Neural progenitor cell (in vitro differentiated cells): Measurements from ENCODE around the gene MPP4. TPM values are rescaled to one million over a fixed set of nuclear protein-coding genes. Genes with fewer than 3 reads are reported as not detected.

Experiments used
- DNase-seq: peaks from one replicate; pipeline ENCODE4 v3.0.0-alpha.2; 2016; ENCODE audit warnings: low spot score
- H2AFZ ChIP-seq: fragments of 200-600 bp; sonication (generic); replicated peaks from 2 replicates; pipeline ENCODE4 v1.6.1; 2016; ENCODE audit warnings: antibody characterized with exemption
- H3F3A ChIP-seq: fragments of 200-600 bp; sonication (generic); 2 replicates; pipeline ENCODE4 v1.6.1; 2016; ENCODE audit warnings: antibody characterized with exemption, low read depth
- H3K27ac ChIP-seq: fragments of 200-600 bp; sonication (generic); 2 replicates; pipeline ENCODE4 v1.5.1; 2016; ENCODE audit warnings: mild to moderate bottlenecking
- H3K27me3 ChIP-seq: fragments of 200-600 bp; sonication (generic); 2 replicates; pipeline ENCODE4 v1.6.1; 2016; ENCODE audit warnings: mild to moderate bottlenecking, moderate library complexity
- H3K36me3 ChIP-seq: fragments of 200-600 bp; sonication (generic); 2 replicates; pipeline ENCODE4 v1.5.1; 2016
- H3K4me1 ChIP-seq: fragments of 200-600 bp; sonication (generic); 2 replicates; pipeline ENCODE4 v1.6.1; 2016; ENCODE audit warnings: mixed run types
- H3K4me2 ChIP-seq: fragments of 200-600 bp; sonication (generic); 2 replicates; pipeline ENCODE4 v1.6.1; 2016
- H3K4me3 ChIP-seq: fragments of 200-600 bp; sonication (generic); 2 replicates; pipeline ENCODE4 v1.5.1; 2016
- H3K79me2 ChIP-seq: fragments of 200-600 bp; sonication (generic); 2 replicates; pipeline ENCODE4 v1.6.1; 2016; ENCODE audit warnings: low read depth
- H3K9ac ChIP-seq: fragments of 200-600 bp; sonication (generic); 2 replicates; pipeline ENCODE4 v1.6.1; 2016
- H3K9me3 ChIP-seq: fragments of 200-600 bp; sonication (generic); 2 replicates; pipeline ENCODE4 v1.5.1; 2016; ENCODE audit warnings: low read depth
- H4K20me1 ChIP-seq: fragments of 200-600 bp; sonication (generic); 2 replicates; pipeline ENCODE4 v1.6.1; 2016; ENCODE audit warnings: low read depth
- H3K27ac Mint-ChIP-seq: 3 replicates; pipeline ENCODE4 v1.8.0; 2021; ENCODE audit warnings: mixed read lengths
- H3K27me3 Mint-ChIP-seq: 2 replicates; pipeline ENCODE4 v1.8.0; 2022; ENCODE audit warnings: low read depth, mild to moderate bottlenecking, inconsistent platforms, moderate library complexity, mixed read lengths; ENCODE audit not compliant: insufficient read depth
- H3K36me3 Mint-ChIP-seq: 3 replicates; pipeline ENCODE4 v1.8.0; 2021; ENCODE audit warnings: mixed read lengths
- H3K4me1 Mint-ChIP-seq: 3 replicates; pipeline ENCODE4 v1.8.0; 2021; ENCODE audit warnings: mixed read lengths
- H3K4me3 Mint-ChIP-seq: 3 replicates; pipeline ENCODE4 v1.8.0; 2021; ENCODE audit warnings: mild to moderate bottlenecking, moderate library complexity, mixed read lengths
- H3K9me3 Mint-ChIP-seq: 3 replicates; pipeline ENCODE4 v1.8.0; 2020; ENCODE audit warnings: mixed read lengths
- EZH2 ChIP-seq: fragments of 200-600 bp; sonication (generic); IDR thresholded peaks from 2 replicates; pipeline ENCODE4 v1.6.1; 2017; ENCODE audit warnings: antibody characterized with exemption, mild to moderate bottlenecking, moderate library complexity
- EZH2phosphoT487 ChIP-seq: fragments of 200-600 bp; sonication (generic); IDR thresholded peaks from 2 replicates; pipeline ENCODE4 v1.6.1; 2017; ENCODE audit warnings: antibody characterized with exemption
- total RNA-seq: library from RNA; depleted of rRNA; stranded (reverse); fragments of >200 nt; gene quantifications from 2 replicates; pipeline ENCODE4 v1.2.3, GENCODE V29; 2015; ENCODE audit warnings: low replicate concordance
- TF ChIP-seq, protein P1 (sequence below): fragments of 200-600 bp; sonication (generic); IDR thresholded peaks from 2 replicates; pipeline ENCODE4 v1.5.1; 2017; ENCODE audit warnings: antibody characterized with exemption, mild to moderate bottlenecking

Gene MPP4
- total RNA-seq, 1 donor from 2014 or later = not detected

DNA sequence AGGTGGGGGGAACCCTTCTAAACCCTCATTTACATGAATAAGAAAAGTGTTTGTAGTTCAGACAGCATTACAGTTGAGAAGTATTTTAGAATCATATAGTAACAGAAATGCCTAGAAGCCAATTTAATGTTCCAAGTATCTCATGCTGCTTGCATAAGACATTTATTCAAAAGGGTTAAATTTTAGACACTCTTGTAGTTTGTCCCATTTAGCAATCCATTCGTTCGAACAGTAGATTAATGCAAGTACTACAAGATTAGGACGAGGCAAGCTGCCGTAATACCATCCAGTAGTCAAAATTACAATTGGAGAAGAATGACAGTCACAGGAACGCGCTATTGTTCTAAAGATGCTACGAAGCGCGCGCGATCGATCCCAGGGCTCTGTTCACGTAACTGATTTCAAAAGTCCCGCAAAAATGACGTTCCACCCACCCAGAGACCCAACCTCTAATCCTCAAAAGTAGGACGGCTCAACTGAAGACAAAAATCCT, 56.3 kb downstream of the MPP4 start:
- H3K27me3 ChIP-seq = no peaks in the 10 kb centered on the region
- H3K27me3 Mint-ChIP-seq = peaks cover 2% of the 10 kb centered on the region
- TF ChIP-seq EZH2 (no peak), EZH2phosphoT487 (no peak)
- TF ChIP-seq, protein P1, sequence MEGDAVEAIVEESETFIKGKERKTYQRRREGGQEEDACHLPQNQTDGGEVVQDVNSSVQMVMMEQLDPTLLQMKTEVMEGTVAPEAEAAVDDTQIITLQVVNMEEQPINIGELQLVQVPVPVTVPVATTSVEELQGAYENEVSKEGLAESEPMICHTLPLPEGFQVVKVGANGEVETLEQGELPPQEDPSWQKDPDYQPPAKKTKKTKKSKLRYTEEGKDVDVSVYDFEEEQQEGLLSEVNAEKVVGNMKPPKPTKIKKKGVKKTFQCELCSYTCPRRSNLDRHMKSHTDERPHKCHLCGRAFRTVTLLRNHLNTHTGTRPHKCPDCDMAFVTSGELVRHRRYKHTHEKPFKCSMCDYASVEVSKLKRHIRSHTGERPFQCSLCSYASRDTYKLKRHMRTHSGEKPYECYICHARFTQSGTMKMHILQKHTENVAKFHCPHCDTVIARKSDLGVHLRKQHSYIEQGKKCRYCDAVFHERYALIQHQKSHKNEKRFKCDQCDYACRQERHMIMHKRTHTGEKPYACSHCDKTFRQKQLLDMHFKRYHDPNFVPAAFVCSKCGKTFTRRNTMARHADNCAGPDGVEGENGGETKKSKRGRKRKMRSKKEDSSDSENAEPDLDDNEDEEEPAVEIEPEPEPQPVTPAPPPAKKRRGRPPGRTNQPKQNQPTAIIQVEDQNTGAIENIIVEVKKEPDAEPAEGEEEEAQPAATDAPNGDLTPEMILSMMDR = no peak
- no peaks in the 10 kb centered on the region for H3K9me3 Mint-ChIP-seq
- H3F3A ChIP-seq = peaks cover 20% of the 10 kb centered on the region
- peak overlapping the region; percentile 97 for H3K4me2 ChIP-seq
- no peak for DNase-seq
- H3K36me3 ChIP-seq = peaks cover 6% of the 10 kb centered on the region
- H3K4me3 Mint-ChIP-seq = peak overlapping the region; percentile 98
- peaks cover 34% of the 10 kb centered on the region for H3K79me2 ChIP-seq
- no peaks in the 10 kb centered on the region for H3K9me3 ChIP-seq
- H3K9ac ChIP-seq = peak overlapping the region; percentile 63
- H3K36me3 Mint-ChIP-seq = peaks cover 3% of the 10 kb centered on the region
- H3K27ac ChIP-seq = peak overlapping the region; percentile 77
- peak overlapping the region; percentile 81 for H3K4me3 ChIP-seq
- H2AFZ ChIP-seq = peak overlapping the region; percentile 88
- peaks cover 21% of the 10 kb centered on the region for H3K4me1 Mint-ChIP-seq
- peaks cover 14% of the 10 kb centered on the region for H3K4me1 ChIP-seq
- H3K27ac Mint-ChIP-seq = peak overlapping the region; percentile 99
- no peaks in the 10 kb centered on the region for H4K20me1 ChIP-seq

DNA sequence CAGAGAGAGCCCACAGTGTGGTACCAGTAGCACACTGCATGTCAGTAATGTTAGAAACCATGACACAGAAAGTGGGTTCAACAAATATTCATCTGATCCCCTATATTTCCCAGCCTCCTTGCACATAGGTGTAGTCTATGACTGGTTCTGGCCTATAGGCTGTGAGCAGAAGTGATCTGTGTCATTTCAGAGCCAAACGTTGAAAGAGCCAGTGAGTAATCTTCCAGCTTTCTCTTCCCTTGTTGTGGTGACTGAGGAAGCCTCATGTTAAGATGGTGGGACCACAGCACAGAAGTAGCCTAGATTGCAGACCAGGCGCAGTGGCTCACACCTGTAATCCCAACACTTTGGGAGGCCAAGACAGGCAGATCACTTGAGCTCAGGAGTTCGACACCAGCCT, 59.2 kb downstream of the MPP4 start:
- Mint-ChIP-seq H3K4me3 (no peak overlapping the region), H3K27me3 (peaks cover 2% of the 10 kb centered on the region), H3K9me3 (no peaks in the 10 kb centered on the region), H3K27ac (no peak overlapping the region), H3K4me1 (peaks cover 17% of the 10 kb centered on the region), H3K36me3 (peaks cover 12% of the 10 kb centered on the region)
- no peak overlapping the region for H3K27ac ChIP-seq
- no peak for DNase-seq
- H3K79me2 ChIP-seq = peaks cover 34% of the 10 kb centered on the region
- H3K9ac ChIP-seq = no peak overlapping the region
- H3K4me3 ChIP-seq = no peak overlapping the region
- no peak overlapping the region for H3K4me2 ChIP-seq
- no peaks in the 10 kb centered on the region for H4K20me1 ChIP-seq
- peaks cover 11% of the 10 kb centered on the region for H3F3A ChIP-seq
- H3K4me1 ChIP-seq = peaks cover 10% of the 10 kb centered on the region
- TF ChIP-seq, protein P1 = no peak
- no peak for TF ChIP-seq EZH2
- TF ChIP-seq EZH2phosphoT487 = no peak
- H3K27me3 ChIP-seq = no peaks in the 10 kb centered on the region
- H3K36me3 ChIP-seq = peaks cover 14% of the 10 kb centered on the region
- no peaks in the 10 kb centered on the region for H3K9me3 ChIP-seq
- H2AFZ ChIP-seq = no peak overlapping the region

DNA sequence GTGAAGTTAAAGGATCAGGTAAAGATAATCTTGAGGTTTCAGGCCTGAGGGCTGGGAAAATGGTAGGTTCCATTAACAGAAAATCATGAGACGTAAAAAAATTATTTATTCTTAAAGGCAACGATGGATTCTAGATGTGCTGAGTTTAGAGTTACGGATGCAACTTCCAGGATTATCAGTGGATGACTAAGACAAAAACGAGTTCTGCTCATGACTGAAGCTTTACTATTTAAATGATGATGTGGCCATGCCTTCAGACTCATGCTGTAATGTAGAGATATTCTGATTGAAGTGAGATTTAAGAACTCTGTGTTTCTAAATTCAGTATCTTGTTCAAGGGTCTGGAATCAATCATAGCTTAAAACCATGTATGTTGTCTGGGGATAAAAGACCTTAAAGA, 60.1 kb downstream of the MPP4 start:
- no peaks in the 10 kb centered on the region for H3K27me3 ChIP-seq
- H2AFZ ChIP-seq = no peak overlapping the region
- TF ChIP-seq EZH2phosphoT487 (no peak), EZH2 (no peak)
- TF ChIP-seq, protein P1 = no peak
- H4K20me1 ChIP-seq = no peaks in the 10 kb centered on the region
- H3K9me3 ChIP-seq = no peaks in the 10 kb centered on the region
- no peak overlapping the region for H3K9ac ChIP-seq
- DNase-seq = no peak
- H3K4me1 ChIP-seq = peaks cover 2% of the 10 kb centered on the region
- H3F3A ChIP-seq = peaks cover 3% of the 10 kb centered on the region
- peaks cover 34% of the 10 kb centered on the region for H3K79me2 ChIP-seq
- H3K4me3 ChIP-seq = no peak overlapping the region
- H3K27ac Mint-ChIP-seq = no peak overlapping the region
- no peak overlapping the region for H3K4me2 ChIP-seq
- H3K27me3 Mint-ChIP-seq = no peaks in the 10 kb centered on the region
- peaks cover 9% of the 10 kb centered on the region for H3K4me1 Mint-ChIP-seq
- no peaks in the 10 kb centered on the region for H3K9me3 Mint-ChIP-seq
- H3K36me3 Mint-ChIP-seq = peaks cover 12% of the 10 kb centered on the region
- H3K36me3 ChIP-seq = peaks cover 20% of the 10 kb centered on the region
- H3K27ac ChIP-seq = no peak overlapping the region
- H3K4me3 Mint-ChIP-seq = no peak overlapping the region
